Left kidney (tissue), 2 donors: Measurements from ENCODE around the gene PRPS2. TPM values are rescaled to one million over a fixed set of nuclear protein-coding genes. Genes with fewer than 3 reads are reported as not detected.

Experiments
- DNase-seq: peaks from one replicate; pipeline ENCODE4 v3.0.0-alpha.2; 2013
- polyA plus RNA-seq: library from polyadenylated mRNA; unstranded; fragments of 120-200 nt; gene quantifications from one replicate; pipeline ENCODE4 v1.2.1, GENCODE V29; 2013; ENCODE audit not compliant: insufficient read length

PRPS2 gene
- polyA plus RNA-seq, 1 donor, result 92.7 TPM

DNA sequence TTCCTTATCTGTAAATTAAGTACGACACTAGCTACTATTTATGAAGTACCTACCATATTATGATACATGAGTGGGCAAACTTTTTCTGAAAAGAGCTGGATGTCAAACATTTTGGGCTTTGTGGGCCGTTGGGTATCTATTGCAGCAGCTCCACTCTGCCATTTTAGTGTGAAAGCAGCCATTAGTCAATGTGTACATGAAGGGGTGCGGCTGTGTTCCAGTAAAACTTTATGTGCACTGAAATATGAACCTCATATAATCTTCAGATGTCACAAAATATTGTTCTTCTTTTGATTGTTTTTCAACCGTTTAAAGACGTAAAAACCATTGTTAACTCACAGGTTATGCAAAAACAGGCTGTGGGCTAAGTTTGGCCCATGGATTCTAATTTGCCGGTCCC is 14.1 kb downstream of the PRPS2 start:
- DNase-seq, result no peak

DNA sequence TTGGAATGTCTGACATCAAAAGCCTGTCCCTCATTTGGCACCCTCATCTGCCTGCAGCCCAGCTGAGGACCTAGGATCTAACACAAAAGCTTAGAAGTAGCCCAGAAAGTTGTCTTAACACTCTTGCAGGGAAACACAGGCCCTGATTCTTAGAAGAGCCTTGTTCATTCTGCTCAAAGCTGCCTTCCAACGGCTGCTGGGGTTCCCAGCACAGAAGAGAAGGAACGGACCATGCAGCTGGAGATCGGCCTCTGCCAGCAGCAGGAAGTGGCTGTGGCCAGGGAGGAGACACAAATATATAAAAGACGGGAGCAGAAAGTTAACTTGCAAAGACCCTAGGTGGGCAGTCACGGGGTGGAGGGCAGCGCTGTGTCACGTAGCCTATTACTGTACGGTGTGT is 20.4 kb downstream of the PRPS2 start:
- DNase-seq, result no peak

DNA sequence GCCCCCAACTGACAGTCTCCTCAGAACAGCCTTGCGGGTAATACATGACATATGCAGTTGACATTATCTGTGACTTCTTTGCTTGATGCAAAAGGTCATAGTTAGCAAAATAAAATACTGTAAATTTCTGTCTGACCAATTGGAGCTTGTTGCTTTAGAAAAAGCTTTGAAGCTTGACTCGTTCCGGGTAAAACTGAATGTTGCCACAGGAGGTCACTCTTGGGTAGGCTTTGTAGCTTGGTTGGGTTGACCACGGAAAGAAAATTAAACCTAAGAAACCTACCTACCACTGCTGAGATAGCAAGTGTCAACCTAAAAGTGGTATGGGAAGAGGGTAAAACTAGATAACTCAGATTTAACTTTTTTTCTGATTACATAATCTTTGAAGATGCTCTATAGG is 23.2 kb downstream of the PRPS2 start:
- peak; percentile 38 for DNase-seq

DNA sequence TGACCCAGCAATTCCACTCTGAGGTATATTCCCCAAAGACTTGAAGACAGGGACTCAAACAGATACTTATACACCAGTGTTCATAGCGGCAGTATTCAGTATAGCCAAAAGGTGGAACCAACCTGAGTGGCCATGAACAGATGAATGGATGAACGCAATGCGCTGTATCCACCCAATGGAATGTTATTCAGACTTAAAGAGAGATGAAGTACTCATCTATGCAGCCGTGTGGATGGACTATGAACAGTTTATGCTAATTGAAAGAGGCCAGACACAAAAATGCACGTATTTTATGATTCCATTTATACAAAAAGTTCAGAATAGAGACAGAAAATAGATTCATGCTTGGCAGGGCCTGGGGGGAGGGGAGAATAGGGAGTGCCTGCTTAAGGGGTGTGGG is 26.3 kb downstream of the PRPS2 start:
- DNase-seq, result no peak

DNA sequence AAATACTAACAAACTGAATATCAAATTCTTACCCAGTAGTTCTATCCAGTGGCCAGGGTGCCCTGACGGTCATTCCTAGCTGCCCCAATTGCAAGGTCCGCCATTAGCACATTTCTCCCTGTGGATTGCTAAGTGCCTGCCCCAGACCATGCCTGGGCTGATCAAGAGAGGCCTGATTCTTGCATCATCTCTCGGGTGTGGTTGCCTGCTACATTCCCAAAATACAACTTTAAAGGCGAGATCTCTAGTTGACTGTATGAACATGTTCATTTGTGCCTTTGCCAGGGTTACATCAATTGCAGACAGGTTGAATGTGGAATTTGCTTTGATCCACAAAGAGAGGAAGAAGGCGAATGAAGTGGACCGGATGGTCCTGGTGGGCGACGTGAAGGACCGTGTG is 28.0 kb downstream of the PRPS2 start:
- DNase-seq, result no peak

DNA sequence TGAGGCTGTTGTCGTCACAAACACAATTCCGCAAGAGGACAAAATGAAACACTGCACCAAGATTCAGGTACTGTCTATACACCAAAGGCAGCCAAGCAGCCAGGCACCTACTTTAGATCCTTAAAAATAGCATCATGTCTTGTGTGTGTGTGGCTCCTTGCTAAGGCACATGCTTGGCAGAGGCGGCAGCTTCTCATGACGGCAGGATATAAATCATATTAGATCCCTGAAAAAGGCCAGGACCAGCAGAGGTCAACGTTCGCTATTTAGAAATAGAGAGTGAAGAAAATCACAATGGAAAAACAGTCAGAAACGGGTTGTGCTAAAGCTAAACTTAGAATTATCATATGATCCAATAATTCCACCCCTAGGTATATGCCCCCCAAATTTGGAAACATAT is 29.5 kb downstream of the PRPS2 start:
- no peak for DNase-seq

- no peak for DNase-seq
These were observed 33.7 kb downstream of the PRPS2 start for GRCh38 chrX:12824944-12825343.

DNA sequence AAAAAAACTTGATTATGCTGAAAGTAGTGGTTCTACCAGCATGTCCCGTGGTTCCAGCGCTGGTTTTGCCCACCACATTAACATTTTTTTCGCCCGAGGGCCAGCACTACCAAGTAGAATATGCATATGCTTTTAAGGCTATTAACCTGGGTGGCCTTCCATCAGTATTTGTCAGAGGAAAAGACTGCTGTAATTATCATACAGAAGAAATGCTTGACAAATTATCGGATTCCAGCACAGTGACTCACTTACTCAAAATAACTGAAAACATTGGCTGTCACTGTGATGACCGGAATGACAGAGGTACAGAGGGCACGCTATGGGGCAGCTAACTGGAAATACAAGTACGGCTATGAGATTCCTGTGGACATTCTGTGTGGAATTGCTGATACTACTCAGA is 34.6 kb downstream of the PRPS2 start:
- DNase-seq, result no peak

GRCh38 chrX:12843061-12843667 is 52.0 kb downstream of the PRPS2 start:
- DNase-seq, result no peak

- no peak for DNase-seq
These were observed 52.6 kb downstream of the PRPS2 start for GRCh38 chrX:12843668-12844279.

GRCh38 chrX:12844319-12844718 is 53.1 kb downstream of the PRPS2 start:
- no peak for DNase-seq

- DNase-seq, result no peak
These were observed 74.1 kb downstream of the PRPS2 start for GRCh38 chrX:12865359-12865758.

DNA sequence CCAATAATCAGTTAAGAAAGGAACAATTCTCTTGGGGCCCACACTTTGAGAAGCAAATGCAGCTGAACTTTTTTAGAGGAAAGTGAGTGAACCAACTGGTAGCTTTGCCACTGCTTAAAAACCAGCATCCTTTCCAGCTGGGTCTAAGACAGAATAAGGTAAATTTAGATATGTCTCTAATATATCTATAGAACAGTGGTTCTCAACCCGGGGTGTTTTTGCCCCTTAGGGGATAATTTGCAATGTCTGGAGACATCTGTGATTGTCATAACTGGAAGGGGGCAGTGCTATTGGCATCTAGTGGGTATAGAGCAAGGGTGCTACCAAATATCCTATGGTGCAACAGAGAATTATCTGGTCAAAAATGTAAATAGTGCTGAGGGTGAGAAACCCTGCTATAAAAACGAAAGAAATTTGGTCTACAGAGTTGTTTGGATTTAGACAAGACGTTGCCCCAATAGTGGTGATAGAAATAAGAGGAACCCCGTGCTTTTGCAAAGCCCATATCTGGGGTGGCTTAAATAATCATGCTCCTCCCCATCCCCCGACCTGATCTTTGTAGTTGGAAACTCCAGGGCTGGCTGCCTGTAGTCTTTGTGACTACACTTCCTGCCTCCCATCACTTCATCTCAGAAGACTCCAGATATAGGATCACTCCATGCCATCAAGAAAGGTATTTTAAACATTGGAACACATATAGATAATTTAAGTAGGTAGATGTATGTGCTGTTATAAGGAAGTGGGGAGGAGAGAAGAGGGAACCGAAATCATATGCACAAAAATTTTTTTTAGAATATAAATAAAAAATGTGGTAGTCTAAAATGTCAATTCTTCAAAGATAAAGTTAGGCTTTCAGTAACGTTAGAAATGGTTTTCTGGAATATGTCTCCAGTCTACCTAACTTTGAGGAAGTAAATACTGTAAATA is 75.5 kb downstream of the PRPS2 start, which contains the start of gene TLR7:
TLR7 (plus strand) TSS at position 622 of the 927 bp plus-strand sequence. CDS start 507 bp downstream, outside the sequence.
- no peak for DNase-seq

- DNase-seq, result no peak
These were observed 76.5 kb downstream of the PRPS2 start for GRCh38 chrX:12867685-12868084.

DNA sequence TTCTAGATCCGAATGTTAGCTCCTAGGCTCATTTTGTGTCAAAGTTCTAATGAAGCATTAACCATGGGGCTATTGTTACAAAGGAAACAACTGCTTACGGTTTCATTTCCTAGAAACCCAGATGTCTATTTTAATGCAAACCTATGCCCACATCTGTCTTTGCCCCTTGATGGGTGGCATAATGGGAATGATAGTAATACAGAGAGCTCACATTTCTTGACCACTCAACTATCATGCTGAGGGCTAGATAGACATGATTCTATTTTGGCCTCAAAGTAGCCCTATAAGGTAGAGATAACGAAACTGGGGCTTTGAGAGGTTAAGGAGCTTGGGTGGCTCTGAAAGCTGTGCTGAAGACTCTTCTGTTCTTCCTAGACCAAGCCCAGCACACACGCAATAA is 77.5 kb downstream of the PRPS2 start:
- no peak for DNase-seq

DNA sequence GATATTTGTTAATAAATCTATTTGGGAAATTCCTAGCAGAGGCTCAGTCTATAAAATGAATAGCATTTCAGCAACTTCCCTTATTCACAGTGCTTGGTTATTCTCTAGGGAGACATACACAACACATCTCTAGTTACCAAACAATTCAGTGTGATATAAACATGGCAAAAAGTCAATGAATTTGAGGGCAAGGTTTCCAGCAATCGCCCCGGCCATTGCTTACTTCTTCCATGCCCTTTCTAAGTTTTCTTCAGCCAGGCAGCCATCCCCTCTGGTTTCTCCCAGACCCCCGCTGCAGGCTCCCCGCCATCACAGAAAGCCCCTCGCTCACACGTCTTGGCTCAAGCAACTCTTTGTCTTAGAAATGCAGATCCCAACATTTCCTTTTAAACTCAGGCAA is 80.0 kb downstream of the PRPS2 start:
- no peak for DNase-seq

DNA sequence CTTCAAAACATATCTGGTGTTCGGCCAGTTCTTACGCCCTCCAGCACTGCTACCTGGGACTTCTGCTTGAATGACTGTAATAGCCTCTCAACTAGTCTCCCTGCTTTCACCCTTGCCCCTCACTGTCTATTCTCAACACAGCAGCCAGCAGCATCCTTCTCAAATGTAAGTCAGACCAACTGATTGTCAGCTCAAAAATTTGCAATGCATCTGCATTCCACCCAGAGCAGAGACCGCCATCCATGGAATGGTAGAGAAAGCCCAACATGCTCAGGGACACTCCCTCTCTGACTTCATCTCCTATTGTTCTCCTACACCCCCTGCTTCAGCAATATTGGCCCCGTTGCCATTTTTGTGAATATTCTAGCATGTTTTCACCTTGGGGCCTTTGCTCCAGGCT is 81.5 kb downstream of the PRPS2 start:
- DNase-seq, result no peak

Other genes starting within 250 kb of the PRPS2 start
- 0.58 TPM for gene TLR7, start 75.7 kb downstream of the PRPS2 start, polyA plus RNA-seq
- gene TLR8, start 115.2 kb downstream of the PRPS2 start, polyA plus RNA-seq, result 0.15 TPM
- gene TMSB4X, start 183.7 kb downstream of the PRPS2 start, polyA plus RNA-seq, result 2,566 TPM